ENCODE measurements around the gene RAB3A.

Gene RAB3A

DNA sequence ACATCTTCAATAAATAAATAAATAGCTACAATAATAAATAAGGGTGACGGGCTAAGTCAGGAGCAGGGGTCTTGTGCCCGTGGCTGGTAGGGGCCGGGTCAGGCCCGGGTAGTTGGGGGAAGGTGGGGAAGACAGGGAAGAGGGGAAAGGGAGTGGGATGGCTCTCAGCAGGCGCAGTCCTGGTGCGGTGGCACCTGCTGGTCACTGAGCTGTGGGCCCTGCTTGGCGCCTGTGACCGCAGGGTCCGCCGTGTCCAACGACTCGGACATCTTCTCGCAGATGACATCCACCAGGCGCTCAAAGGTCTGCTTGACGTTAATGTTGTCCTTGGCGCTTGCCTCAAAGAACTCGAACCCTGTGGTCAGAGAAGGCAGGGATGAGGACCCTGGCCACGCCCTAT, 6.5 kb downstream of the RAB3A start:
- DNase-seq (ENCODE audit: low spot score), result no peak

DNA sequence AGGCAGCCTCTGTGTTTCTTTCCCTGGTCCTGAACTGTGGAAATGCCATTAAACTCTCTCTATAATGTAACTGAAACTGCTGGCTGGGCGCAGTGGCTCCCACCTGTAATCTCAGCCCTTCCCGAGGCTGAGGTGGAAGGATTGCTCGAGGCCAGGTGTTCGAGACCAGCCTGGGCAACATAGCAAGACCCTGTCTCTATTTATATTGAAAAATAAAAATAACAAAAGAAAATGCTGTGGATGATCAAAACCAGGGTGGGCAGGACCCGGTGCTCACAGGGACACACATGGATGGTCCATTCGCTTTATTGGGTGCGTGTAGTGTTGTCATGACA, 7.4 kb downstream of the RAB3A start:
- DNase-seq (ENCODE audit: low spot score), result no peak

DNA sequence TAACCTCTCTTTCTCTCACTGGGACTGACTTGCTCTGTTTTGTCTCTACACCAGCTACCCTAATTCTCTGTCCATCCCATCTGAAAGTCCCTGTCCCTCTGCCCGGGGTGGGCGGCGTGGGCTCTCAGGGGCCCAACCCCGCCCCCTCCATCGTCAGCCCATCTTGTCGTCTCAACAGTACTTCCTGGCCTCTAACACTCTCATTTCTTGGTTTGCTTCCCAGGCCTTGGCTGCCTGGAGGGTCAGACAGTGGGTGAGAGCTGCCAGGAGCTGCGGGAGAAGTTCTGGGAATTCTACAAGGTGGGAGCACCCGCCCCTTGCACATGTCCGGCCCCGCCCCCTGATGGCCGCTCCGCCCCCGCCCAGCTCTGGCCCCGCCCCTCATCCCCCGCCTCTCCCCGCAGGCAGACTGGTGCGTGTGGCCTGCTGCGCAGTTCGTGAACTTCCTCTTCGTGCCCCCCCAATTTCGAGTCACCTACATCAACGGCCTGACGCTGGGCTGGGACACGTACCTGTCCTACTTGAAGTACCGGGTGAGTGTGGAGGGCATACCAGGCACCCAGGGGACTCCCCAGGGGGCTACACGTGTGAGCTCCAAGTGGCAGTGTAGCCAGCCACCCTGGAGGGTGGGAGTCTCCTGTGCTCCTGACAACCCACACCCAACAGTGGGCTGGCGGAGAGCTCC, 9.1 kb downstream of the RAB3A start:
- DNase-seq (ENCODE audit: low spot score), result no peak

DNA sequence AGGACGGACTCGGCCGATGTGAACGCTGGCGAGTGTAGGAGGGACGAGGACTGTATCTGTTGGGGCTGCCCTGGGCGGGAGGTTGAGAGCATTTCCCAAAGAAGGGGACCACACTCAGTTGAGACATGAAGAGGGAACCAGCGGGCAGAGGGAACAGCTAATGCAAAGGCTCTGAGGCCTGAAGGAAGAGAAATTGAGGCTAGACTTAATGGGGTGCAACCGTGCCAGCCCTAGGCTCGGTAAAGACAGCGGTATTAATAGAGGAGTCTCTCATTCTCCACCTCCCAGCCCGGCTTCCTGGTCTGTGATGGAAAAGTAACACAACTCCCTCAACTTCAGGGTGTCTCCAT, 9.7 kb downstream of the RAB3A start:
- DNase-seq (ENCODE audit: low spot score), result no peak

DNA sequence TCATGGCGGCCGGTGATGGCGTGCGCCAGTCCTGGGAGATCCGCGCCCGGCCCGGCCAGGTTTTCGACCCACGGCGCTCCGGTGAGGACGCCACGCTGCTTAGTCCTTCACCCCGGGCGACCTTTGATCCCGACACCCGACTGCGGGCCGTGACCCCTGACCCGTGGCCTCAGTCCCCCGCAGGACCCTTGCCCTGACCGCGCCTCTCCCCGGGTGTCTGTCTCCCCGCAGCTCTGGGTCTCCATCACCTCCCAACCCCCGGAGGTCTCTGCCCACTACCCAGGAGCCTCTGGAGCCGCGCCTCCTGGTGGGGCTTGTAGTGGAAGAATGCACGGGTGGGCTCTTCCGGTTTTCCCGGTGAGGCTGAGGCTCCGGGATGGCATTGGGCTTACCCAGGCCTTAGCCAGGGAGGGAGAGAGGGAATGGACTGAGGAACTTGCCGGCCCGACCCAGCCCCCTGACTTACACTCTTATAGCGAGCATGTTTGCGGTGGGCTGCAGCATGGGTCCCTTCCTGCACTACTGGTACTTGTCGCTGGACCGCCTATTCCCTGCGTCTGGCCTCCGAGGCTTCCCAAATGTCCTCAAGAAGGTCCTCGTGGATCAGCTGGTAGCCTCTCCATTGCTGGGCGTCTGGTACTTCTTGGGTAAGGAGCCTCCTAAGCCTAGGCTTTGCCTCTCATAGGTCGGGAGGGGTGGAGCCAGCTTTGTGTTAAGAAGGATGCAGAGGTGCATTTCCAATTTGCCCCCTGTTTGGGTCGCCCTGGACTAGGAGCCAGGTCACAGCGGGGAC, 10.3 kb downstream of the RAB3A start:
- DNase-seq (ENCODE audit: low spot score), result peak; percentile 28

DNA sequence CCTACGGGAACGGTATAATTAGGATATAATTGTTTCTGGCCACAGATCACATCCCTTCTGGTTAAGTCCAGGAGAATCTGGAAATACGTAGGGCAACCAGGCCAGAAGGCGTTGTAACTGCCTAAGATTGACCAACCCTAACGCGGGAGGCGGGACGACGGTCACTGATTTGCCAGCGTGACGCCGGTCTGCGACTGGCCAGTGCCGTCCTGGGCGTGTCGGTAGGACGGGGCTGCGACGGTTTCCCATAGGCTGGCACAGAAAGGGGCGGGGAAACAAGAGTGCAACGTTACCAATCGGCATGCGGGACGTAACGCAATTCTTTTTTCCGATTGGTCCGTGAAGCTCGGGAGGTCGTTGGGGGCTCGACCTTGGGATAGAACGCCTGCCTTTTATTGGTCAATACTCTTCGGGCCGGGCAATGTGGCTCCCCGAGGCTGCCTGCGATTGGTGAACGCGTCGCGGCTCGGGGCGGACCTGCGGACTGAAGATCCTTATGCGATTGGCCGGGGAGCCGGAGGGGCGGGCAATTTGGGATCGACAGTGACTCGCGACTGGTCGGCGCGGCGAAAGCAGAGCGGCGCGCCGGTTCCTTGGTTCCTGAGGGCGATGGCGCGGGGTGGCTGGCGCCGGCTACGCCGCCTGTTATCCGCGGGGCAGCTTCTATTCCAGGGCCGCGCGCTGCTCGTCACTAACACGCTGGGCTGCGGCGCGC, 11.0 kb downstream of the RAB3A start, which contains the start of gene MPV17L2:
Gene MPV17L2 (plus strand): TSS at position 546 of the 715 bp plus-strand sequence. CDS start 64 bp downstream, at position 610.
- DNase-seq (ENCODE audit: low spot score), result peak; percentile 100

DNA sequence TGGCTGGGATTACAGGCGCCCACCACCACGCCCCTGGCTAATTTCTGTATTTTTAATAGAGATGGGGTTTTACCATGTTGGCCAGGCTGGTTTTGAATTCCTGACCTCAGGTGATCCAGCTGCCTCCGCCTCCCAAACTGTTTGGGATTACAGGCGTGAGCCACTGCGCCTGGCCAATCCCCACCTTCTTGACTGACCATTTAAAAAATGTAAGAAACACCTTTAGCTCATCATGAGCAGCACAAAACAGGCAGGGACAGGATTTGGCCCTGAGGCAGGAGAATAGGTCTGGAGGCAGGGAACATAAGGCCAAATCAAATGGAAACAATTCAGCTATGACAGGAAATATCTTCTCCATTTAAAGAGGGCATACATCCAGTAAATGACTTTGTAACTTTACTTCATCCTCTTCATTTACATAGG, 12.2 kb downstream of the RAB3A start:
- no peak for DNase-seq (ENCODE audit: low spot score)

DNA sequence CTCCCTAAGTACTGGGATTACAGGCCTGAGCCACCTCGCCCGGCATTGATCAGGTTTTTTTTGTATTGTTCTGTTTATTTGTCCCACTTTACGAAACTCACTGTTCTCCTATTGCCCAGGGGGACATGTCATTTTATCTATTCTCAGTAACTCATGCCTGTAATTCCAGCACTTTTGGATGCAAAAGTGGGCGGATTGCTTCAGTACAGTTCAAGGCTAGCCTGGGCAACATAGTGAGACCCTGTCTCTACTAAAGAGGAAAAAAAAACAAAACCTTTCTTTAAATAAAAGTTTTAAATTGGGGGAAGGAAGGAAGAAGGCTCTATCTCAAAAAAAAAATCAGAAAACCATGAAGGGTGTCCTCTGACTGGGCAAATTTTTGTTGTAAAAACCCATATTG, 13.6 kb downstream of the RAB3A start:
- no peak for DNase-seq (ENCODE audit: low spot score)

DNA sequence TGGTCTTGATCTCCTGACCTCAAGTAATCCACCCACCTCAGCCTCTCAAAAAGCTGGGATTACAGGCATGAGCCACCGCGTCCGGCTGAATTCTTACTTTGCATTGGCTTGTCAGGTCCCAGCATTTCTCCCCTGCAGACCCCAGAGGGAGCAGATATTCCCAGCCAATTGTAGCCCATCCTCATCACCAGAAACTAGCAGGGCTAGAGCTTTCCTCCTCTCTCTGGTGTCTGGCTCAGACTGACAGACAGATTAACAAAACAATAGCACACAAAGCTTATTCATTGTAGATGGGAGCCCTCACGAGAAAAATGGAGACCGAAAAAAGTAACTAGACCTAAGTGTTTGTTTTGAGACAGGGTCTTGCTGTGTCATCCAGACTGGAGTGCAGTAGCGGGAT, 18.3 kb downstream of the RAB3A start:
- no peak for DNase-seq (ENCODE audit: low spot score)

DNA sequence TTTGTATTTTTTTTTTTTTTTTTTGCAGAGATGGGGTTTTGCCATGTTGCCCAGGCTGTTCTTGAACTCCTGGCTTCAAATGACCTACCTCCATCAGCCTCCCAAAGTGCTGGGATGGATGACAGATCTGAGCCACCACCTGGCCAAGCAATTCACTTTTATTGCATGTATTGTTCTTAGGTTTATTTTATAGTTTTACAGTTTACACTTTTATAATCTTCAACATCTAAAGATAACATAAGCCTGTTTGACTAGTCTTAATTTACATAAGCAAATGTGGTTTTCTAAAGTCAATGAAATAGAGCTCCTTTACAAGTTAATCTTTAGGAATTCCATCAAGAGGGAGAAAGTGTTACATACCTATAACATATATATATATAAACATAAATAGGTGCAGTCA, 20.3 kb downstream of the RAB3A start:
- no peak for DNase-seq (ENCODE audit: low spot score)

DNA sequence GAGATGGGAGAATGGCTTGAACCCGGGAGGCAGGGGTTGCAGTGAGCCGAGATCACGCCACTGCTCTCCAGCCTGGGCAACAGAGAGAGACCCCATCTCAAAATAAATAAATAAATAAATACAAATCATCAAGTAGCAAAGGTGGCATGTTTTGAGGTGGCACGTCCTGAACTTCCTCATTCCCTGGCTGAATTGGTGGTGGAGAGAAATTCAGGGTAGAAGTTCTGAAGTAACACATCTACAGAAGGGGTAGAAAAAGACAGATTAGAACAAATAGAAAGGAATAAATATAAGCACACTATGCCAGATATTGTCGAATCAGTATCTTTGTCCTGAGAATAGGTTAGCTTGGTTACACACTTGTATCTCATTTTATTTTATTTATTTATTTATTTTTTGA, 23.9 kb downstream of the RAB3A start:
- no peak for DNase-seq (ENCODE audit: low spot score)

DNA sequence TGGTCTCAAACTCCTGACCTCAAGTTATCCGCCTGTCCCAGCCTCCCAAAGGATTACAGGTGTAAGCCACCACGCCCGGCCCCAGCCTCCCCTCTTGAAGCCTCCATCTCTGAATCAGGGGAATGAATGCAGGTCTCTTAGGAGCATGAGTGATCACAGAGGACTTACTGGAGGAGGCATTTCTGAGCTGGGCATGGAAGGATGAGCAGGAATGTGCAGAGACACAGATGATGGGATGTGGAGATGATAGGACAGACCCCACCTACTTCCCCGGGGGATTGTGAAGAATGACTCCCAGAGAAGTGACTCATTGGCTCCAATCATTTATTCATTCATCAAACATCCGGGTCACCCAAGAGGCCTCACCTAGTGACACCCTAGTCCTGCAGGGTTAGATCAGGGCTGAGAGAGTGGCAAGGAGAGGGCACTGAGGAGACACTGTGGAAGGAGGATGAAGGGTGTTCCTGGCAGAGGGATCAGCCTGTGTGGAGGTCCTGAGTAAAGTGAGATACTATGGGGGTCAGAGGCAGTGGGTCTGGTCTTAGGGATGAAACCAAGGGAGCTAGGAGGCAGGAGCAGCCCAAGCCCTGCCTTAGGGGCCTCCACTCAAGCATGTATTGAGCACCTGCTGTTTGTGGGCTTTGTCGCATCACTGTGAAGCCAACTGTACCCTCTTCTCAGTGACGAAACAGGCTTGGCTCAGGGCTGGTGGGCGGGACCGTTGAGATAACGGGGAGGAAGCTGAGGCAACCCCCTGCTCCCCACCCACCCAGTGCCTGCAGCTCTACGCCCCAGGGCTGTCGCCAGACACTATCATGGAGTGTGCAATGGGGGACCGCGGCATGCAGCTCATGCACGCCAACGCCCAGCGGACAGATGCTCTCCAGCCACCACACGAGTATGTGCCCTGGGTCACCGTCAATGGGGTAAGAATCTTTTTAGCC, 27.2 kb downstream of the RAB3A start:
- DNase-seq (ENCODE audit: low spot score), result no peak

DNA sequence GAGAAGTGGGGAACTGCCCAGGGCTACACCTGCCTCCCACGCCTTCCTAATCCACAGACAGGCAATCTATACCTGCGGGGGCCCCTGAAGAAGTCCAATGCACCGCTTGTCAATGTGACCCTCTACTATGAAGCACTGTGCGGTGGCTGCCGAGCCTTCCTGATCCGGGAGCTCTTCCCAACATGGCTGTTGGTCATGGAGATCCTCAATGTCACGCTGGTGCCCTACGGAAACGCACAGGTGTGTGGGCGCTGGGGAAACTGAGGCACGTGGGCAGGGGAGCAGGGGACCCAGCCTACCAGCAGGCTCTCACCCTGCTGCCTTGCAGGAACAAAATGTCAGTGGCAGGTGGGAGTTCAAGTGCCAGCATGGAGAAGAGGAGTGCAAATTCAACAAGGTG, 28.9 kb downstream of the RAB3A start:
- no peak for DNase-seq (ENCODE audit: low spot score)

DNA sequence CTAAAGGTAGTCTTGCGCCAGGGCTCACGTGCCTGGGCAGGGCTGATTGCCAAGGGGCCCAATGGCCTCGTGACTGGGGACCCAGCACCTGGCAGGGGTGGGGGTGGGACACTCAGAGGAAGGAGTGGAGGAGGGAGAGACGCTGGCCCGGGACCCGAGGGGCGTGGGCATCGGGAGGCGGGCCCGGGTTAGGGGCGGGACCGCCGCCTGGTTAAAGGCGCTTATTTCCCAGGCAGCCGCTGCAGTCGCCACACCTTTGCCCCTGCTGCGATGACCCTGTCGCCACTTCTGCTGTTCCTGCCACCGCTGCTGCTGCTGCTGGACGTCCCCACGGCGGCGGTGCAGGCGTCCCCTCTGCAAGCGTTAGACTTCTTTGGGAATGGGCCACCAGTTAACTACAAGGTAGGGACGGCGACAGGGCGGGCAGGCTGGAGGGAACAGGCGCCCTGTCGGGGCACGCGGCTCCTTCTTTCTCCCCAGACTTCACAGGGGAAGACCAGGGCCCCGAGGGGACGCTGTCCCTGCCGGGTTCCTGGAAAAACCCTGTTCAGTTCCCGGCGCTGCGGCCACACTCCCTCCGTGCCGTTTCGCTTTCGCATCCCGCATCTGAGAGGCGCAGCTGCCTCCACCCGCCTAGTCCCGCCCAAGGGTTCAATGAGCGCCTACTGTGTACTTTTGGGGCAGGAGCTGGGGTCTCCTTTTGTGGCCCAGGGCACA, 30.1 kb downstream of the RAB3A start, which contains the start of gene IFI30:
Gene IFI30 (plus strand): TSS at position 242 of the 717 bp plus-strand sequence. CDS start 29 bp downstream, at position 271.
- peak; percentile 47 for DNase-seq (ENCODE audit: low spot score)

DNA sequence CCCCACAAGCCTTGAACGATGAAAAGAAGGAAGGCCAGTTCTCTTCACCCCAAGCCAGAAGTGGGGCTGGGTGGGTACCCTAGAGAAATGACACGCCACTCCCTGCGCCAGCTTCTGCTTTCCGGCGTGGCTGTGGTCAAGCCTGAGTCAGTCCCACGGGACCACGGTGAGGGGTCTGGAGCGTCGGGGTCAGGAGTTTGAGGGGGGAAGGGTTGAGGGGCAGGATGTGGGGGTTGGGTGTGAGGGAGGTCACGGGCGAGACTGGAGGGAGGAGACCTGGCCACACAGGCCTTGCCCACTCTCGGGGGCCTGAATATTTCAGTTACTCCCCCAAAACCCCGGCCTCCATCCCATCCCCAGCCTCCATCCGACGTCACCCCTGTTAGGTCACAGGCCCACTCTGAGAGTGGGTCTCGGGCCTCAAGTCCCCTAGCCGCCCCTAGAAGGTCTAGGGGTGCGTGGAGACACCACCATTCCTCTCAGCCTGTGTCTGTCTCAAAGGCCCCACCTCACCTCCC, 30.7 kb downstream of the RAB3A start:
- no peak for DNase-seq (ENCODE audit: low spot score)

DNA sequence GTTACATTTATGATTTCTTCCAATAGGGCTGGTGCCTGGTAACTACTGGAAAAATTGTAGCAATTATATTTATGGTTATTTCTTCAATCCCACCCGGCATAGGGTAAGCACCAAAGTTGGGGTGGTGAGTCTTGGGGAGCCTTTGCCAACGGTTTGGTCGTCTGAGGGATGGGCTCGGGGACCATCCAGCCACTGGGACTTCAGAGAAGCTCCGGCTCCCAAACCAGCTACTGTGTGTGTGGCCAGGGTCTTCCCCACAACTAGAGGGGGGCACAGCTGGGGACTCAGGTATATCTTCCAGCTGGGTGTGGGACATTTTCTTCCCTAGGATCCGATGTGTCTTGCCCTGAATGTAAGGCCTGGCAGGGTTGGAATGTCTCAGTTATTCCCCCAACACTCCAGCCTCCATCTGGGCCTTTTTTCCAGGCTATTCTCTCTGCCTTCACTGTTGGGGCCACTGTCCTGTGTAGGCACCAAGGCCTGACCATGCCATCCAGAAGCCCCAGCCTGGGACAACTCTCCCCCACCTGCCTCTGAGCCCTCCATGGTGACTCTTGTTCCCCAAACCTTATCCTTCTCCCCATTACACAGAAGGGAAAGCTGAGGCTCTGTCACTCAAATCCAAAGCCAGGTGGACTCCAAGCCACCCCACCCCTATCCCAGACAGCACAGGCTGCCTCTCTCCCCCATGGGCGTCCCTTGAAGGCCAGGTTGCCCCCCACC, 31.4 kb downstream of the RAB3A start:
- DNase-seq (ENCODE audit: low spot score), result no peak

DNA sequence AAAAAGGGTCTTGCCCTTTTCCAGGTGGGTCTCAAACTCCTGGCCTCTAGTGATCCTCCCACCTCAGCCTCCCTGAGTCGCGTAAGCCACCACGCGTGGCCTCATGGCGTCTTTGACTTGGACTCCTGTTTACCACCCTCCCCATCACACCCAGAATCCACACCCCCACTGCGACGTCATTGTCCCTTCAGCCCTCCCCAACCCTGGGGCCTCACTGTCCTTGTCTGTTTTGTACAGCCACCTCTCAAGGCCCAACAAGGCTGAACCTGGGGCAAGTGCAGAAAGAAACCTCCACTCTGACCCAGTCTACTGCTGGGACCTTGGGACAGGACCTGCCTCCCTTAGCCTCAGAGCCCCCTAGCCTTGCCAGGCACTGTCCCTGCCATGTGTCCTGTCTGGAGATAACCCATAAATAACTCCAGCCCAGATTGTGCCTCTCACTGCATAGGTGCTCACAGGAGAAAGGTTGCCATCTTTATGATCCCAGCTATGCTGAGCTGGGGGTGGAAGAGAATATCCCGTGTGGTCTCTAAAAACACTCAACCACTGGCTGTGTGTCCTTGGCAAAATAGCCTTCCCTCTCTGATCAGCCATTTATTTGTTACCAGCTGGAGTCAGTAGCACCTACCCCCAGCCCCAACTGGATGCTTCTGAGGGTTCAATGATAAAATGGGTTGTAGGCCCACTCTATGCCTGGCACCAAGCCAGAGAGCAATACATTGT, 32.1 kb downstream of the RAB3A start:
- DNase-seq (ENCODE audit: low spot score), result no peak

DNA sequence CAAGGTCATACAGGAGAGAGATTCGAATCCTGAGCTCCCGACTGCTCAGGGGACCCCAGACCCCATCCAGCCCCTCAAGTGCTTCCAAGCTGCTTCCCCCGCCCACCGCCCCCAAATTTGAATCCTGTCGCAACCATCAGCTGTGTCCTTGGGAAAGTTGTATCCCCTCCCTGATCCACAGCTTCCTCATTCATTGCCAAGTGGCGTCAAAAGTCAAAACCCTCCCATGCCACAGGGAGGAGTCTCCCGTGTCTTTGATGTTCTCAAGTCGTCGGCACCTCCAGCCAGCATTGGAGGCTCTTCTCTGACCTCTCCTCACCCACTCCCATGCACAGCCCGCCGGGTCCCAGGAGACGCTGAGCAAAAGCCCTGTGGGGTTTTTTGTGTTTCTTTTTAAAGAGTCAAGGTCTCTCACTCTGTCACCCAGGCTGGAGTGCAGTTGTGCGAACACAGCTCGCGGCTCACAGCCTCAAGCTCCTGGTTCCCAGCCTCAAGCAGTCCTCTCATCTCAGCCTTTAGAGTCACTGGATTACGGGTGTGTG, 33.1 kb downstream of the RAB3A start:
- DNase-seq (ENCODE audit: low spot score), result no peak

DNA sequence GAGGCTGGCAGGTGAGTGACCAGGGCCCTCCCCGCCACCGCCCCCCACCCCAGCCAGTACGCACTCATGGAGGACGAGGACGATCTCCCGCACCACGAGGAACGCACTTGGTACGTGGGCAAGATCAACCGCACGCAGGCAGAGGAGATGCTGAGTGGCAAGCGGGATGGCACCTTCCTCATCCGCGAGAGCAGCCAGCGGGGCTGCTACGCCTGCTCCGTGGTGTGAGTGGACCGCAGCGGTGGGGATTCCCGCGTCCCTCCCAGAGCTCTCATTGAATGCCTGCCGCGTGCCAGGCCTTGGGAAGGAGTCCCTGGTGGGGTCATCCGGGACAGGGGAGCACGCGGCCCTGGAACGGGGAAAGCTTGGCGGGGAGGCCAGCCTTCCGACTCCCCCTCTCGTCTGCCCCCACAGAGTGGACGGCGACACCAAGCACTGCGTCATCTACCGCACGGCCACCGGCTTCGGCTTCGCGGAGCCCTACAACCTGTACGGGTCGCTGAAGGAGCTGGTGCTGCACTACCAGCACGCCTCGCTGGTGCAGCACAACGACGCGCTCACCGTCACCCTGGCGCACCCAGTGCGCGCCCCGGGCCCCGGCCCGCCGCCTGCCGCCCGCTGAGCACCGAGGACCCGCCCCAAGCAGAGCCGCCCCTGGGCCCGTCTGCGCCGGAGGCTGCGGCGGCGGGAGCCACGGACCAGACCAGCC, 35.0 kb downstream of the RAB3A start:
- DNase-seq (ENCODE audit: low spot score), result no peak
